Measurements from ENCODE around the gene PTBP1.
"Not testable (repeated sequence)": the region's sequence is repeated elsewhere in the genome, so short reads cannot be mapped to it uniquely, and the experiment has no call there.

The PTBP1 gene

GRCh38 chr19:831407-832369 is 34.4 kb downstream of the PTBP1 start:
- TF ChIP-seq, protein P1, sequence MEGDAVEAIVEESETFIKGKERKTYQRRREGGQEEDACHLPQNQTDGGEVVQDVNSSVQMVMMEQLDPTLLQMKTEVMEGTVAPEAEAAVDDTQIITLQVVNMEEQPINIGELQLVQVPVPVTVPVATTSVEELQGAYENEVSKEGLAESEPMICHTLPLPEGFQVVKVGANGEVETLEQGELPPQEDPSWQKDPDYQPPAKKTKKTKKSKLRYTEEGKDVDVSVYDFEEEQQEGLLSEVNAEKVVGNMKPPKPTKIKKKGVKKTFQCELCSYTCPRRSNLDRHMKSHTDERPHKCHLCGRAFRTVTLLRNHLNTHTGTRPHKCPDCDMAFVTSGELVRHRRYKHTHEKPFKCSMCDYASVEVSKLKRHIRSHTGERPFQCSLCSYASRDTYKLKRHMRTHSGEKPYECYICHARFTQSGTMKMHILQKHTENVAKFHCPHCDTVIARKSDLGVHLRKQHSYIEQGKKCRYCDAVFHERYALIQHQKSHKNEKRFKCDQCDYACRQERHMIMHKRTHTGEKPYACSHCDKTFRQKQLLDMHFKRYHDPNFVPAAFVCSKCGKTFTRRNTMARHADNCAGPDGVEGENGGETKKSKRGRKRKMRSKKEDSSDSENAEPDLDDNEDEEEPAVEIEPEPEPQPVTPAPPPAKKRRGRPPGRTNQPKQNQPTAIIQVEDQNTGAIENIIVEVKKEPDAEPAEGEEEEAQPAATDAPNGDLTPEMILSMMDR (IDR thresholded peaks at IDR 0.05; ENCODE audit: low read depth, low read length) = no peak

GRCh38 chr19:834216-834615 is 37.0 kb downstream of the PTBP1 start:
- DNase-seq (ENCODE audit: extremely low read depth, low read depth) = no peak
- TF ChIP-seq, protein P1 (IDR thresholded peaks at IDR 0.05; ENCODE audit: low read depth, low read length) = no peak

More at GRCh38 chr19:831407-832369, 34.4 kb downstream of the PTBP1 start:
- no peak for DNase-seq (ENCODE audit: extremely low read depth, low read depth)

DNA sequence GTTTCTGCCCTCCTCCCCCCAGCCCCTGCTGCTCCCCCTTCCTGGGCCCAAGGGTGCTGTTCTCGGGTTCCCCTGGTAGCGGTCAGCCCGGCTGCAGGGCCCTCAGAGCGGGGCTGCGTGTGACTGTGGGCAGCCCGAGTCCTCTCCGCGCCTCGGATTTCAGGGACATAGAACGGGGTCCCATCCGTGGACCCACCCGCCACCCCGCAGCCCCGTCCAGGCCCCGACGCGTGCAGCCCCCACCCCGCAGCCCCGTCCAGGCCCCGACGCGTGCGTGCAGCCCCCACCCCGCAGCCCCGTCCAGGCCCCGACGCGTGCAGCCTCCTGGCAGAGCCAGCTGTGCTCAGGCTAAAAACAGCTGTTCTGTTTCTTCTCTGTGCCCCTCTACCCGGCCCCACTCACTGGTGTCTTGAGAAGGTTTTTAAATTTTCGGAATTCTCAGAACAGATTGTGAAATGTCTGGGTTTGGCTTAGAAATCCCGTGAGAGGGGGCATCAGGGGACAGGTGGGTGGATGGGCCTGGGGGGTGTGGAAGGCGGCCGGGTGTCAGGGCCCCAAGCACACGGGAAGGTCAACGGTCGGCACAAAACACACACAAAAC is 38.1 kb downstream of the PTBP1 start:
- TF ChIP-seq, protein P1 (IDR thresholded peaks at IDR 0.05; ENCODE audit: low read depth, low read length) = no peak
- no peak for DNase-seq (ENCODE audit: extremely low read depth, low read depth)

DNA sequence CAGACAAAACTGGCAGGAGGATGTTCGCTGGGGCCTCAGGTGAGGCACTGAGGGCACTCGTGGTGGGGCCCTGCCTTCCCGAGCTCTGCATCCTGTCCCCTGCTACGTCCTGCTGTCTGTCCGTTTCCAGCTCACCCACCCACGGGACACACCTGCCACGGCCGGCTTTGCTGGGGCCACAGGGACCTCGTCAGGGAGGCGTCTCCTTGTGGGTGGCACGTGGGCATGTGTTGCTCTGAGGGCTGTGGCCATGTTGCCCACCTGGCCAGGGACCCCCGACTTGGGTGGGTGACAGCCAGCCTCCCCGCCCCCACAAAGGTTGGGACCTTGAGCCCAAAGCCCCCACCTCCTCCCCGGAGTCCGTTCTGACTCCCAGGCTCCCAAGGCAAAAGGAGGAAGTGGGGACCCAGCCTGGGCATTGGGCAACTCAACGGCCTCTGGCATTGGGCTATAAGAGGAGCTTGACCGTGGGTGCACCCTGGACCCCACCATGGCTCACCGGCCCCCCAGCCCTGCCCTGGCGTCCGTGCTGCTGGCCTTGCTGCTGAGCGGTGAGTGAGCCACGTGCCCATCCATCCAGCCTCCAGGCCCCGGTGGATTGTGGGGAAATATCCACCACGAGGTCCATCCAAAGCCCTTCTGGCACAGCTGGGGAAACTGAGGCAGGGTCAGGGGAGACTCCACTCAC is 43.4 kb downstream of the PTBP1 start, which contains the start of gene PRTN3:
TSS of gene PRTN3 (plus strand) at position 481 of the 688 bp plus-strand sequence. CDS start at position 491, 10 bp downstream.
- DNase-seq (ENCODE audit: extremely low read depth, low read depth) = no peak
- TF ChIP-seq, protein P1 (IDR thresholded peaks at IDR 0.05; ENCODE audit: low read depth, low read length) = no peak

DNA sequence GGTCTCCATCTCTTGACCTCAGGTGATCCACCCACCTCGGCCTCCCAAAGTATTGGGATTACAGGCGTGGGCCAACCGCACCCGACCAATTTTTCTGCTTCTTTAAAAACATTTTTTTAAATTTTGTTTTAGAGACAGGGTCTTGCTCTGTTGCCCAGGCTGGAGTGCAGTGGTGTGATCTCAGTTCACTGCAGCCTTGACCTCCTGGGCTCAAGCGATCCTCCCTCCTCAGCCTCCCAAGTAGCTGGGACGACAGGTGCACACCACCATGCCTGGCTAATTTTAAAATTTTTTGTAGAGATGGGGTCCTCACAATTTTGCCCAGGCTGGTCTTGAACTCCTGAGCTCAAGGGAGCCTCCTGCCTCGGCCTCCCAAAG is 45.5 kb downstream of the PTBP1 start:
- DNase-seq (ENCODE audit: extremely low read depth, low read depth) = not testable (repeated sequence)

DNA sequence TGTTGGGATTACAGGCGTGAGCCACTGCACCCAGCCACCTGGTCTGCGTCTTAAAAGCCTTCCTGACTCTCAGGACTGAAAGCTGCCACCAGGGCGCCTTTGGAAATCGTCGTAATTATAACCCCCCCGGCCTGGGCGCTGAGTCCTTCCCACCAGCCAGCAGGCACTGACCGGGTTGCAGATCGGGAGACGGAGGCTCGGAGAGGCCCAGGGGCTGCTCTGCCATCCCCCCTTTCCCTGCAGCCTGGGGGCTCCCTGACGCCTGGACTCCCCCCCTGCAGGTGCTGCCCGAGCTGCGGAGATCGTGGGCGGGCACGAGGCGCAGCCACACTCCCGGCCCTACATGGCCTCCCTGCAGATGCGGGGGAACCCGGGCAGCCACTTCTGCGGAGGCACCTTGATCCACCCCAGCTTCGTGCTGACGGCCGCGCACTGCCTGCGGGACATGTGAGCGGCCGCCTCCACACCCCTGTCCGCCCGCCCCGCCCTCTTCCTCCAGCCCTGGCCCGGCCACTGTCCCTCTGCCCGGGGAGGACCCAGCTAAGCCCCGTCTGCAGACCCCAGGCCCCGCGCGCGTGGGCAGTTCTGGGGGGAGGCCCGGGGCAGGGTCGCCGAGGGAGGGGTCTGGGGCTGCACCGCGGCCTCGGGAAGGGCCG is 46.1 kb downstream of the PTBP1 start:
- TF ChIP-seq, protein P1 (IDR thresholded peaks at IDR 0.05; ENCODE audit: low read depth, low read length) = no peak
- DNase-seq (ENCODE audit: extremely low read depth, low read depth) = no peak

- no peak for DNase-seq (ENCODE audit: extremely low read depth, low read depth)
- TF ChIP-seq, protein P1 (IDR thresholded peaks at IDR 0.05; ENCODE audit: low read depth, low read length) = no peak
These were observed 46.7 kb downstream of the PTBP1 start for GRCh38 chr19:843836-844545.

Measured in AG09319 (cell line).